K562 (cell line): ENCODE measurements around the gene PGAP3. TPM values are rescaled to one million over a fixed set of nuclear protein-coding genes. Genes with fewer than 3 reads are reported as not detected.
A peak's percentile ranks its signal among the peaks of the same experiment; 100 is the strongest.

Experiments
- ATAC-seq: fragments of 200-7000 bp; cut with Tn5 transposase; 3 replicates; pipeline ENCODE4 v1.9.1; 2020; ENCODE audit warnings: moderate library complexity
- BruUV-seq: library from RNA; stranded (reverse); fragments of 400-500 nt; replicated peaks from 2 replicates; lab custom pipeline; 2021; lab: Mats Ljungman, UMichigan
- CTCF ChIA-PET: fragments of 300-600 bp; formaldehyde crosslinking; extraction: SDS; loops from one replicate; lab custom pipeline; 2021; ENCODE audit warnings: low intra/inter-chr PET ratio; lab: Yijun Ruan, JAX
- POLR2A ChIA-PET: fragments of 300-600, 350-650 bp; sonication (Branson Sonifier 250); formaldehyde crosslinking; extraction: SDS; loops from one replicate; lab custom pipeline; 2021; ENCODE audit warnings: antibody characterized with exemption, inconsistent platforms; lab: Yijun Ruan, JAX
- DNase-seq, 4 experiments: peaks; one replicate each; pipeline versions ENCODE4 v3.0.0 to v3.0.0-alpha.2; 2011 to 2018; ENCODE audit warnings: low spot score in 3 of 4, mixed read lengths in 3 of 4; ENCODE audit errors: extremely low read depth in 1 of 4
- FAIRE-seq: peaks from 2 replicates; lab custom pipeline; 2011; peaks lifted over from hg19 to GRCh38; lab: Jason Lieb, UNC
- H2AFZ ChIP-seq: 2 replicates; pipeline ENCODE4 v1.6.0; 2011; ENCODE audit warnings: low read depth, low read length, control low read depth, inconsistent platforms
- H3K27ac ChIP-seq: fragments of 200-600 bp; 3 replicates; pipeline ENCODE4 v1.8.0; 2011; ENCODE audit warnings: low read depth, mild to moderate bottlenecking, control low read depth, inconsistent platforms, low read length, moderate library complexity, mixed read lengths; ENCODE audit errors: extremely low read depth
- H3K27me3 ChIP-seq, 2 experiments: fragments of 300-600 bp in 1 of 2; 2 replicates in 1 of 2; 3 replicates in 1 of 2; pipeline versions ENCODE4 v1.6.0 to v1.8.0; 2011; ENCODE audit warnings: inconsistent platforms in 2 of 2, low read length in 2 of 2, mild to moderate bottlenecking in 1 of 2, mixed read lengths in 1 of 2, moderate library complexity in 1 of 2; ENCODE audit not compliant: control insufficient read depth in 2 of 2, insufficient read depth in 2 of 2
- H3K36me3 ChIP-seq: fragments of 300-600 bp; 3 replicates; pipeline ENCODE4 v1.8.0; 2011; ENCODE audit warnings: mild to moderate bottlenecking, low read length, inconsistent platforms; ENCODE audit not compliant: control insufficient read depth, insufficient read depth
- H3K4me1 ChIP-seq, 2 experiments: fragments of 200-600 bp in 1 of 2; replicated peaks in 1 of 2; 2 replicates in 1 of 2; 3 replicates in 1 of 2; pipeline versions ENCODE4 v1.5.1 to v1.8.0; 2011; ENCODE audit warnings: inconsistent platforms in 2 of 2, low read length in 2 of 2, mild to moderate bottlenecking in 1 of 2, mixed read lengths in 1 of 2, moderate library complexity in 1 of 2; ENCODE audit not compliant: control insufficient read depth in 2 of 2, insufficient read depth in 2 of 2
- H3K4me2 ChIP-seq: 2 replicates; pipeline ENCODE4 v1.6.1; 2011; ENCODE audit warnings: low read length, control low read depth, inconsistent platforms, mixed read lengths; ENCODE audit not compliant: insufficient read depth
- H3K4me3 ChIP-seq: fragments of 200-600 bp; sonication (generic), shearing (Covaris generic); 2 replicates; pipeline ENCODE4 v1.5.1; 2016; ENCODE audit warnings: control low read depth, inconsistent platforms
- H3K79me2 ChIP-seq: fragments of 200-600 bp; 3 replicates; pipeline ENCODE4 v1.8.0; 2011; ENCODE audit warnings: low read length, inconsistent platforms; ENCODE audit not compliant: control insufficient read depth, insufficient read depth
- H3K9ac ChIP-seq, 2 experiments: 2 replicates each; pipeline versions ENCODE4 v1.6.0 to v1.6.1; 2011; ENCODE audit warnings: low read depth in 2 of 2, low read length in 2 of 2, control low read depth in 1 of 2, inconsistent platforms in 1 of 2, mild to moderate bottlenecking in 1 of 2, mixed read lengths in 1 of 2; ENCODE audit not compliant: insufficient read depth in 1 of 2
- H3K9me1 ChIP-seq: one replicate; pipeline ENCODE4 v1.6.0; 2011; ENCODE audit warnings: inconsistent platforms, mild to moderate bottlenecking, low read length, moderate library complexity; ENCODE audit not compliant: control insufficient read depth, insufficient read depth
- H3K9me3 ChIP-seq: replicated peaks from 2 replicates; pipeline ENCODE4 v1.5.1; 2011; ENCODE audit warnings: low read depth, low read length, inconsistent platforms; ENCODE audit not compliant: control insufficient read depth, insufficient read depth
- H4K20me1 ChIP-seq: replicated peaks from 2 replicates; pipeline ENCODE4 v1.6.1; 2011; ENCODE audit warnings: low read length, inconsistent platforms, mixed read lengths; ENCODE audit not compliant: control insufficient read depth, insufficient read depth
- CBFA2T2 ChIP-seq: fragments of 450-650 bp; conservative IDR thresholded peaks from 2 replicates; pipeline ENCODE4 v1.6.1; 2017; ENCODE audit warnings: mild to moderate bottlenecking
- FOSL1 ChIP-seq: fragments of 200-800 bp; sonication (Bioruptor generic); conservative IDR thresholded peaks from 2 replicates; pipeline ENCODE4 v1.6.1; 2016; ENCODE audit warnings: missing genetic modification characterization, missing compliant biosample characterization
- FOXK2 ChIP-seq, 2 experiments: fragments of 450-650 bp; IDR thresholded peaks in 1 of 2; conservative IDR thresholded peaks in 1 of 2; 2 replicates each; pipeline ENCODE4 v1.6.1; 2016; ENCODE audit warnings: low read depth in 2 of 2, mild to moderate bottlenecking in 1 of 2
- GABPB1 ChIP-seq: sonication (generic); formaldehyde crosslinking; IDR thresholded peaks from 2 replicates; pipeline ENCODE4 v1.8.0; 2022; ENCODE audit warnings: mild to moderate bottlenecking, missing genetic modification reagents
- JUN ChIP-seq, 2 experiments: sonication (generic) in 1 of 2; formaldehyde crosslinking in 1 of 2; IDR thresholded peaks; 2 replicates each; pipeline versions ENCODE4 v1.6.1 to v1.8.0; 2012 to 2022; ENCODE audit warnings: borderline replicate concordance in 2 of 2, mild to moderate bottlenecking in 2 of 2, improper control_type of control experiment in 1 of 2, low read depth in 1 of 2, low read length in 1 of 2, missing genetic modification reagents in 1 of 2
- JUND ChIP-seq, 2 experiments: IDR thresholded peaks; 2 replicates in 1 of 2; 3 replicates in 1 of 2; pipeline ENCODE4 v1.6.1; 2011; ENCODE audit warnings: borderline replicate concordance in 2 of 2, low read depth in 2 of 2, low read length in 2 of 2, improper control_type of control experiment in 1 of 2, missing biosample characterization in 1 of 2, missing genetic modification characterization in 1 of 2, missing genetic modification reagents in 1 of 2
- MEIS2 ChIP-seq: fragments of 450-650 bp; IDR thresholded peaks from 2 replicates; pipeline ENCODE4 v1.6.1; 2014; ENCODE audit warnings: mild to moderate bottlenecking; ENCODE audit not compliant: partially characterized antibody
- PKNOX1 ChIP-seq: fragments of 450-650 bp; IDR thresholded peaks from 2 replicates; pipeline ENCODE4 v1.6.1; 2016
- TFAP4 ChIP-seq: sonication (generic); formaldehyde crosslinking; IDR thresholded peaks from 2 replicates; pipeline ENCODE4 v1.8.0; 2022; ENCODE audit warnings: missing genetic modification reagents, mild to moderate bottlenecking, moderate library complexity, borderline replicate concordance
- XRCC3 ChIP-seq: fragments of 450-650 bp; IDR thresholded peaks from 2 replicates; pipeline ENCODE4 v1.6.1; 2017; ENCODE audit warnings: mild to moderate bottlenecking, moderate library complexity
- ZFP36 ChIP-seq: fragments of 150-350 bp; IDR thresholded peaks from 2 replicates; pipeline ENCODE4 v1.6.1; 2018; ENCODE audit warnings: low read length, low read depth; ENCODE audit not compliant: partially characterized antibody
- ZNF551 ChIP-seq: fragments of 250-450 bp; sonication (Bioruptor Pico); IDR thresholded peaks from 2 replicates; pipeline ENCODE4 v1.5.0; 2021; ENCODE audit warnings: mild to moderate bottlenecking, moderate library complexity
- WGBS: fragments of 100-300 bp; shearing (Covaris generic); methylation state at CpG from one replicate; pipeline ENCODE4 v1.1.6; 2016; ENCODE audit warnings: low coverage, mixed read lengths; ENCODE audit not compliant: insufficient coverage; ENCODE audit errors: missing lambda C conversion rate; 5-methylcytosine and 5-hydroxymethylcytosine counted together
- in situ Hi-C: fragments of 300-500 bp; cut with MboI; formaldehyde crosslinking; loops from 4 replicates; pipeline ENCODE4 v1.15.0; 2018; ENCODE audit warnings: inconsistent platforms, mixed read lengths
- intact Hi-C: fragments of 100-400 bp; cut with micrococcal nuclease; formaldehyde crosslinking; loops from 2 replicates; pipeline ENCODE4 v1.14.2; 2022
- polyA plus RNA-seq, 8 experiments: library from polyadenylated mRNA; depleted of rRNA in 4 of 8; stranded (reverse) in 5 of 8; unstranded in 3 of 8; fragments of >200 nt; fragmentation: Nextera tagmentation in 2 of 8; fragmentation: Illumina TruSeq in 1 of 8; extraction: Ambion mirVana in 2 of 8; extraction: Trizol in 1 of 8; gene quantifications; 2 replicates each; pipeline versions ENCODE4 v1.2.1 to v1.2.3, GENCODE V29; 2011 to 2014; ENCODE audit warnings: inconsistent platforms in 1 of 8, missing spikeins in 1 of 8
- total RNA-seq, 7 experiments: library from RNA; depleted of rRNA in 6 of 7; stranded (reverse); fragments of >200 nt in 6 of 7; fragmentation: Illumina TruSeq in 2 of 7; extraction: Trizol in 2 of 7; gene quantifications; 2 replicates each; pipeline versions ENCODE4 v1.2.1 to v1.2.3, GENCODE V29; 2011 to 2021; ENCODE audit warnings: low replicate concordance in 1 of 7
- TF ChIP-seq, protein P1 (sequence below), 2 experiments: fragments of 450-650 bp in 1 of 2; sonication (generic) in 1 of 2; formaldehyde crosslinking in 1 of 2; IDR thresholded peaks in 1 of 2; conservative IDR thresholded peaks in 1 of 2; 2 replicates each; pipeline versions ENCODE4 v1.6.1 to v1.8.1; 2016 to 2023; ENCODE audit warnings: mild to moderate bottlenecking in 2 of 2, moderate library complexity in 2 of 2, inconsistent platforms in 1 of 2, missing genetic modification reagents in 1 of 2

The PGAP3 gene
- total and polyA plus RNA-seq, 9 of the 15 experiments (the other 6 are each of a cell fraction or from before 2014, with no cell fraction given) = 0.38 to 9.4 (median 4.5) TPM

DNA sequence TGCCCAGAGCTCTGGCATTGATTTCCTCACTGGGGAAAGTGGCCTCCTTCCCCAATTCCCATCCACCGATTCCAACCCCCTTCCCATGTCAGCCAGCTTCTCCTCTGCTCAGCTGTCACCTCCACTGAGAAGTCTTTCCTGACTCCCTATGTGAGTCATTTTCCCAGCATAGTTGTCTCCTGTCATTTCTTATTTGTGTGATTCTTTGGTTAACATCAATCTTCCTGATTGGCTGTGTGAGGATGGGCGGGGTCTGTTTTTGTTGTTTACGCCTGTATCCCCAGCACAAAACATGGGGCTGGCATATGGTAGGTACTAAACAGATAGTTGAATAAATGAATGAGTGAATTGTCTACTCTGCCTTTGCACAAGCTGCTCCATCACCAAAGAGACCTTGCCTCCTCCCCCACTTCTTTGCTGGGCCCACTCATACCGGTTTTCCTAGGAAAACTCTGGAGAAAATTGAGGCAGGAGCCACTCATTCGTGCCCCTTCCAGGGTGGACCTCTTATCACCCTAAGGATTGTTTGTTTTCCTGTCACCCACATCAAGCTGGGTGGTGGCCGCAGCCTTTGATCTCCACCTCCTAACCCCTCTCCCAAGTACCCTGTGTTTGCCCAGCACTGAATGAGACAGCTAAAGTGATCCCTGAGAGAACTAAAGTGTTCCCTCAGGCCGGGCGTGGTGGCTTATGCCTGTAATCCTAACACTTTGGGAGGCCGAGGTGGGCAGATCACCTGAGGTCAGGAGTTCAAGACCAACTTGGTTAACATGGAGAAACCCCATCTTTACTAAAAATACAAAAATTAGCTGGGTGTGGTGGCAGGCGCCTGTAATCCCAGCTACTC is 48.7 kb upstream of the PGAP3 start:
- no peaks in the 10 kb centered on the region for H3K27me3 ChIP-seq
- H3K9ac ChIP-seq = peak overlapping the region in 1 of 2 experiments; percentile 55; a peak in 1 of 4 replicates
- no peaks in the 10 kb centered on the region for H3K79me2 ChIP-seq
- ChIA-PET CTCF (no interaction called here), POLR2A (interaction anchor here (0.5 to 1.1 kb wide), 3 partner anchors 13 to 513 kb away, joined by 3 read pairs; partner anchors contain the start of gene ERBB2)
- WGBS = 33% methylated on average over 10 of the region's 10 CpGs
- BruUV-seq = no TSS peak
- no peaks in the 10 kb centered on the region for H3K9me1 ChIP-seq
- H3K9me3 ChIP-seq = no peaks in the 10 kb centered on the region
- intact Hi-C loops = no loop called here
- H3K27ac ChIP-seq = no peak overlapping the region
- peak; percentile 24 to 73 (median 50) for DNase-seq
- peak overlapping the region; percentile 36; the same call in 1 of the 2 replicates for H2AFZ ChIP-seq
- peaks cover 20 to 43% of the 10 kb centered on the region in 2 experiments for H3K4me1 ChIP-seq
- TF ChIP-seq ZFP36 = peak; percentile 39
- TF ChIP-seq FOXK2 (conservative IDR thresholded peaks at IDR 0.05 in 1 of 2, IDR thresholded peaks at IDR 0.05 in 1 of 2; ENCODE audit: low read depth in 2 of 2) = peak; percentile 38 to 52; a peak in 2 of 4 replicates
- TF ChIP-seq PKNOX1 = peak; percentile 79
- 0 out of 2 replicates have a peak, but pooled peaks have one; percentile 8 for TF ChIP-seq JUND (IDR thresholded peaks at IDR 0.05; ENCODE audit: borderline replicate concordance, low read depth, low read length)
- no peak for TF ChIP-seq JUND (tag; IDR thresholded peaks at IDR 0.05; ENCODE audit: borderline replicate concordance, low read depth, low read length)
- 0 out of 2 replicates have a peak, but pooled peaks have one; percentile 35 for TF ChIP-seq JUN (IDR thresholded peaks at IDR 0.05; ENCODE audit: borderline replicate concordance, low read depth, low read length)
- TF ChIP-seq JUN (CRISPR knock-in tag; IDR thresholded peaks at IDR 0.05; ENCODE audit: borderline replicate concordance) = no peak
- TF ChIP-seq TFAP4 = no peak
- TF ChIP-seq CBFA2T2 = no peak
- no peak for TF ChIP-seq XRCC3
- no peak for TF ChIP-seq GABPB1 (CRISPR knock-in tag)
- TF ChIP-seq MEIS2 = peak; percentile 54
- TF ChIP-seq FOSL1 (tag) = peak; percentile 47; the same call in 1 of the 2 replicates
- no peak for TF ChIP-seq ZNF551
- TF ChIP-seq, protein P1, sequence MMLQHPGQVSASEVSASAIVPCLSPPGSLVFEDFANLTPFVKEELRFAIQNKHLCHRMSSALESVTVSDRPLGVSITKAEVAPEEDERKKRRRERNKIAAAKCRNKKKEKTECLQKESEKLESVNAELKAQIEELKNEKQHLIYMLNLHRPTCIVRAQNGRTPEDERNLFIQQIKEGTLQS (IDR thresholded peaks at IDR 0.05) = peak; percentile 71
- TF ChIP-seq, protein P1 (CRISPR knock-in tag; conservative IDR thresholded peaks at IDR 0.05) = no peak
- TF ChIP-seq, all 486 proteins: peak for 8
- in situ Hi-C loops = no loop called here
- FAIRE-seq (peak; percentile 72), ATAC-seq (no peak)
- no peaks in the 10 kb centered on the region for H4K20me1 ChIP-seq
- no peak overlapping the region for H3K4me3 ChIP-seq
- H3K4me2 ChIP-seq = no peak overlapping the region
- no peaks in the 10 kb centered on the region for H3K36me3 ChIP-seq
